GM12801 (cell line): ENCODE results near the gene WDR82.

ENCODE experiments used
- TF ChIP-seq, protein P1 (sequence below): IDR thresholded peaks from one replicate; pipeline ENCODE4 v1.5.1; 2011; ENCODE audit warnings: control low read depth; ENCODE audit not compliant: insufficient read length; ENCODE audit errors: extremely low read depth

WDR82 gene

GRCh38 chr3:52228751-52229291 is 49.6 kb downstream of the WDR82 start:
- TF ChIP-seq, protein P1, sequence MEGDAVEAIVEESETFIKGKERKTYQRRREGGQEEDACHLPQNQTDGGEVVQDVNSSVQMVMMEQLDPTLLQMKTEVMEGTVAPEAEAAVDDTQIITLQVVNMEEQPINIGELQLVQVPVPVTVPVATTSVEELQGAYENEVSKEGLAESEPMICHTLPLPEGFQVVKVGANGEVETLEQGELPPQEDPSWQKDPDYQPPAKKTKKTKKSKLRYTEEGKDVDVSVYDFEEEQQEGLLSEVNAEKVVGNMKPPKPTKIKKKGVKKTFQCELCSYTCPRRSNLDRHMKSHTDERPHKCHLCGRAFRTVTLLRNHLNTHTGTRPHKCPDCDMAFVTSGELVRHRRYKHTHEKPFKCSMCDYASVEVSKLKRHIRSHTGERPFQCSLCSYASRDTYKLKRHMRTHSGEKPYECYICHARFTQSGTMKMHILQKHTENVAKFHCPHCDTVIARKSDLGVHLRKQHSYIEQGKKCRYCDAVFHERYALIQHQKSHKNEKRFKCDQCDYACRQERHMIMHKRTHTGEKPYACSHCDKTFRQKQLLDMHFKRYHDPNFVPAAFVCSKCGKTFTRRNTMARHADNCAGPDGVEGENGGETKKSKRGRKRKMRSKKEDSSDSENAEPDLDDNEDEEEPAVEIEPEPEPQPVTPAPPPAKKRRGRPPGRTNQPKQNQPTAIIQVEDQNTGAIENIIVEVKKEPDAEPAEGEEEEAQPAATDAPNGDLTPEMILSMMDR = no peak

- TF ChIP-seq, protein P1 = no peak
Measured at GRCh38 chr3:52228266-52228665, 50.2 kb downstream of the WDR82 start.

DNA sequence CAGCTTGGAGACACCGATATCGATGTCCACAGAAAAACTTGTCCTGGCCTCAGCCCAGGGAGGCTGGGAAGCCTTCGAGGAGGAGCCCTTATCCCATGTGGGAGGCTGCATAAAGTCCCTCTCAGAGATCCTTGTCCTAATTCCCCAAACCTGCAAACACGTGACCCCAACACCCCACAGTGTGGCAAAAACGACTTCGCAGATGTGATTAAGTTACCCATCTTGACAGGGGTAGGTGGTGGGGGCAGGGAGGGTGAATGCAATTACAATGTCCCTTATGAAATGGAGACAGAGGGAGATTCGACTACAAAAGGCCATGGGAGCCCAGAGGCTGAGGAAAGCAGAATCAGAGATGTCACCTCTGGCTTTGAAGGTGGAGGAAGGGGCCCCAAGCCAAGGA is 50.7 kb downstream of the WDR82 start:
- TF ChIP-seq, protein P1 = no peak

DNA sequence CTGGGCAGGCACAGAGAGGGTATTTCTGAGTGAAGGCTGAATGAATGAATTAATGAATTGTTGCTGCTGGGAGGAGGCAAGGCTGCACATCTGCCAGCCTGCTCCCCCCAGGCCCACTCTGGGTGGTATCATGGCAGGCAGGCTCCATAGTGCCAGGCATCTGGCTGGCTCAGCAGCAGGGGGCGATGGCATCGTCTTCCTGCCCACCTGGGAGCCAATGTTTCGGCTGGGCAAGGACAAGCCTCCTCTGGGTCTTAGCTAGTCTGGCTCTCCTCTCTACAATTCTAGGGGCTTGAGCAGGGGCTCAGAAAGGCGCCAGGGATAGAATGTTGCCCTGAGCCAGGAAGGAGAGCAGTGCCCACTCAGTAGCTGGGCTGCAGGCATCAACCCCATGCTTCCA is 51.3 kb downstream of the WDR82 start:
- TF ChIP-seq, protein P1 = no peak

DNA sequence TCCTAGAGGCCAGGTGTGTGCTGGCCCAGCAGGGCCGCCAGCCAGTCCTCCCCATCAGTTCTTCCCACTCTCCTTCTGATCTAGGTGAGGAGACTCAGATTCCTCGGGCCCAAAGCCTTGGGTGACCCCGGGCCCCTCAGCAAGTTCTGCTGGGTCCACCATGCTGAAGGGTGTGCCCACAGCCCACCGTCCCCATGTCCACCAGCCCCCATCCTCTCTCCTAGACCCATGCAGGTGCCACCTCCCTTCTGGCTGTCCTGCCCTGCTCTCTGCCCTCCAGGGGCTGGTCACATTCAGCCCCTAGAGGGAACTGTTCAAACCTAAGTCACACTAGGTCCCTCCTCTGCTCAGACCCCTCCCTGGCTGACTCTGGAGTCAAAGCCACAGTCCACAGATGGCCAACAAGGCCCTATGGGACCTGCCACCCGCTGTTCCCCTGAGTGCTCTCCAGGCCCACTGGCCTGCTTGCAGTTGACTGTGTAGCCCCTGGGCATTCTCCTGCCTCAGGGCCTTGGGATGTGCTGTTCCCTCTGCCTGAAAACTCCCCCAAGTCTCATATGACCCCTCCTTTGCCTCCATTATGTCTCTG is 52.1 kb downstream of the WDR82 start:
- TF ChIP-seq, protein P1 = no peak

DNA sequence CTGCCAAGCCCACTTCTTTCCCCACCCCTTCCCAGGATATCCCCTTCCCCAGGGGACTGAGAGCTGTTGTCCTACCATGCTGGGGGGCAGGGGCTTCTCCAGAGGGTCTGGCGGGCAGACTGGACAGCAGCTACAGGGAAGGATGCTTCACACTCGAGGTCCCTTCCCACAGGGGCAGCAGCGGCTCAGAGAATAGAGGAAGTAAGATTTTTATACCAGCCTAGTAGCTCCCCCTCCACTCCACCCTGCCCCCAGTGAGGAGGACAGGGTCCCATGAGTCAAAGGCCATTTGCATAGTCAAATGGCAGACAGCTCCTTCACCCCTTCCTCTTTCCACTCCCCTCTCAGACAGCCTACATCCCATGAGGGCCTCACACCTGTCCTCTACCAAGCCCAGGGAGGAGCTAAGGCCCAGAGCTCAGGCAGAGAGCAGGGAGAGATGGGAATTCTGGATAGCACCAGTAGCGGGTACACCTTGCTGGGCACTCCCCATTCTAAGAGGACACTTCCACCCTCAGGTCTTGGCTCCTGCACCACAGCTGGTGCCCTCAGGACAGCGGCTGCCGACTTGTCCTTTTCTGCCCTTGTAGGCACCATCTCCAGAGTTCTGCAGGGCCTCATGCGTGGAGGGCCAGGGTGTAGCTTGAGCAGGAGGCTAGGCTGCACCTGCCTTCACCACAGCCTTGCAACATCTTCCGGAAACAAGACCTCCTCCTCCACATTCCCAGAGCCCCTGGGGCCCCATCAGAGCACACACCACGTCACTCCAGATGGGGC is 52.8 kb downstream of the WDR82 start, which contains the start of gene TLR9:
Gene TLR9, minus strand, starts transcription at position 194 of the 777 bp plus-strand sequence. Its CDS starts 116 bp downstream, at position 78.
- TF ChIP-seq, protein P1 = no peak
